GM12878 (cell line): ENCODE measurements around the gene TIMM50. TPM values are rescaled to one million over a fixed set of nuclear protein-coding genes. Genes with fewer than 3 reads are reported as not detected.
A peak's percentile ranks its signal among the peaks of the same experiment; 100 is the strongest.

Experiments used
- BCL11A ChIP-seq: IDR thresholded peaks from 2 replicates; pipeline ENCODE4 v1.6.1; 2011; ENCODE audit warnings: low read depth, low read length
- FOXM1 ChIP-seq: IDR thresholded peaks from 2 replicates; pipeline ENCODE4 v1.6.1; 2012; ENCODE audit warnings: low read depth, mild to moderate bottlenecking, inconsistent platforms, low read length, moderate library complexity
- HDGF ChIP-seq: fragments of 450-650 bp; IDR thresholded peaks from 2 replicates; pipeline ENCODE4 v1.6.1; 2016; ENCODE audit warnings: antibody characterized with exemption
- IKZF1 ChIP-seq: fragments of 450-650 bp; conservative IDR thresholded peaks from 2 replicates; pipeline ENCODE4 v1.6.1; 2017; ENCODE audit warnings: antibody characterized with exemption, mild to moderate bottlenecking
- MXI1 ChIP-seq: fragments of 150-350 bp; IDR thresholded peaks from 2 replicates; pipeline ENCODE4 v1.6.1; 2011; ENCODE audit warnings: low read depth, mild to moderate bottlenecking, inconsistent platforms, low read length, improper control_type of control experiment
- MYB ChIP-seq: fragments of 150-350 bp; IDR thresholded peaks from 2 replicates; pipeline ENCODE4 v1.6.1; 2014; ENCODE audit warnings: mild to moderate bottlenecking, low read depth, low read length, borderline replicate concordance
- NFIC ChIP-seq: IDR thresholded peaks from 2 replicates; pipeline ENCODE4 v1.6.1; 2012; ENCODE audit warnings: low read depth, mild to moderate bottlenecking, inconsistent platforms, low read length, moderate library complexity
- NFXL1 ChIP-seq: fragments of 450-650 bp; IDR thresholded peaks from 2 replicates; pipeline ENCODE4 v1.6.1; 2017; ENCODE audit warnings: antibody characterized with exemption, mild to moderate bottlenecking, borderline replicate concordance
- NFYA ChIP-seq: IDR thresholded peaks from 2 replicates; pipeline ENCODE4 v1.6.1; 2011; ENCODE audit warnings: low read depth, mild to moderate bottlenecking, low read length, improper control_type of control experiment, borderline replicate concordance
- NR2C1 ChIP-seq: fragments of 450-650 bp; IDR thresholded peaks from 2 replicates; pipeline ENCODE4 v1.6.1; 2017; ENCODE audit warnings: antibody characterized with exemption, mild to moderate bottlenecking, moderate library complexity
- RAD21 ChIP-seq: IDR thresholded peaks from 2 replicates; pipeline ENCODE4 v1.6.1; 2011; ENCODE audit warnings: mild to moderate bottlenecking, low read depth, low read length, moderate library complexity; ENCODE audit not compliant: insufficient read depth
- SREBF2 ChIP-seq: IDR thresholded peaks from 2 replicates; pipeline ENCODE4 v1.6.1; 2012; ENCODE audit warnings: mild to moderate bottlenecking, low read length
- STAT1 ChIP-seq: fragments of 450-650 bp; conservative IDR thresholded peaks from 2 replicates; pipeline ENCODE4 v1.6.1; 2014; ENCODE audit warnings: antibody characterized with exemption, mild to moderate bottlenecking
- STAT3 ChIP-seq: IDR thresholded peaks from 2 replicates; pipeline ENCODE4 v1.6.1; 2011; ENCODE audit warnings: low read depth, low read length, improper control_type of control experiment
- TAF1 ChIP-seq: IDR thresholded peaks from 2 replicates; pipeline ENCODE4 v1.6.1; 2011; ENCODE audit warnings: mild to moderate bottlenecking, low read depth, low read length, borderline replicate concordance
- ZNF24 ChIP-seq: fragments of 450-650 bp; IDR thresholded peaks from 2 replicates; pipeline ENCODE4 v1.6.1; 2017; ENCODE audit warnings: antibody characterized with exemption, mild to moderate bottlenecking
- ZZZ3 ChIP-seq: IDR thresholded peaks from 2 replicates; pipeline ENCODE4 v1.6.1; 2011; ENCODE audit warnings: low read depth; ENCODE audit not compliant: control insufficient read depth, insufficient read length
- polyA plus RNA-seq, 11 experiments: library from polyadenylated mRNA; depleted of rRNA in 4 of 11; unstranded in 6 of 11; stranded (reverse) in 5 of 11; fragments of >200 nt; fragmentation: Nextera tagmentation in 4 of 11; fragmentation: Illumina TruSeq in 1 of 11; extraction: Ambion mirVana in 4 of 11; extraction: Trizol in 1 of 11; gene quantifications; 1 replicate in 1 of 11; 2 replicates in 10 of 11; pipeline versions ENCODE4 v1.2.1 to v1.2.3, GENCODE V29; 2011 to 2016; ENCODE audit warnings: inconsistent platforms in 2 of 11, missing spikeins in 2 of 11, low read depth in 1 of 11
- total RNA-seq, 4 experiments: library from RNA; depleted of rRNA in 3 of 4; stranded (reverse); fragments of >200 nt in 3 of 4; fragmentation: Illumina TruSeq in 1 of 4; extraction: Trizol in 1 of 4; gene quantifications; 2 replicates each; pipeline versions ENCODE4 v1.2.1 to v1.2.3, GENCODE V29; 2013 to 2021
- TF ChIP-seq, protein P1 (sequence below): IDR thresholded peaks from 2 replicates; pipeline ENCODE4 v1.6.1; 2012; ENCODE audit warnings: mild to moderate bottlenecking, low read depth, low read length
- TF ChIP-seq, protein P2 (sequence below): IDR thresholded peaks from 2 replicates; pipeline ENCODE4 v1.6.1; 2011; ENCODE audit warnings: low read depth, low read length, improper control_type of control experiment, borderline replicate concordance
- TF ChIP-seq, protein P3 (sequence below): fragments of 450-650 bp; conservative IDR thresholded peaks from 2 replicates; pipeline ENCODE4 v1.6.1; 2017; ENCODE audit warnings: mild to moderate bottlenecking, moderate library complexity
- TF ChIP-seq, protein P4 (sequence below): fragments of 450-650 bp; formaldehyde crosslinking; IDR thresholded peaks from 2 replicates; pipeline ENCODE4 v1.5.0; 2022; ENCODE audit warnings: mild to moderate bottlenecking, missing genetic modification characterization

The TIMM50 gene
- total and polyA plus RNA-seq, 10 of the 15 experiments (the other 5 are each of a cell fraction or from before 2014, with no cell fraction given) = 15.6 to 146 (median 101) TPM

DNA sequence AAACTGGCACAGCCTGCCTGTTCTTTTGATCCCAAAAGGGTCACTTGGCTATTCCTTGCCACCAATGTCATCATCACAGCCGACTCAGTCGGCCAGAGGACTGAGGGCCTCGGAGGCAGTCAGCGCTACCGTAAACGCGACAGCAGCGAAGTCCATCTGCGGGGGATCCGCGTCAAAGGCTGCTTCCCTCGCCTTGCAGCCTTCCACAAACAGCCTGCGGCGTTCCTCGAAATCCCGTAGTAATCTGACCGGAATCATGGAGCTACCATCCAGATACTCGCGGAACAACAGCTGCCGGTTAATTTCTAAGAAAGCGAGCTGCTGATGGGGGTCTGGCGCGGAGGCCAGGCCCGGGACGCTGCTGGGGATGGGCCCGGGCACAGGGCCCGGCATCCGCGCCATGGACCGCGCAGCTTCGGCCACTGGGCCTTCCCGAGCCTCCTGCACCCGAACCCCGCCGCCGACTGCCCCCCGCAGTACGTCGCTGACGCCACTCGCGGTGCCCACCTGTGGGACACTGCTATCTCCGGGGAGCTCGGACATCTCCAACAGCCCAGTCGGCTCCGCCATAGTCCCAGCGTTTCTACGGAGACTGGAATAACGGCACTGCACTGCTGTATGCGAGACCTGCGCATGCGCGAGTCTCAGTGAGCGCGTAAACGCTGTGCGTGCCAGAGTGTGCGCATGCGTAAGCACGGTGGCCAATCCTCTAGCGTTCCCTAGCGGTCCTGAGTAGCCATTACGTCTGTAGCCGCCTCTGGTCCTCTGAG is 51.8 kb downstream of the TIMM50 start, which contains the start of gene EID2B (continued):
- TF ChIP-seq ZZZ3 (no peak), MXI1 (no peak; the same call in 1 of the 2 replicates), NFXL1 (no peak), NR2C1 (no peak), NFIC (no peak), TAF1 (no peak), MYB (no peak), HDGF (no peak), STAT1 (0 out of 2 replicates have a peak, but pooled peaks have one; percentile 33), IKZF1 (peak; percentile 100), FOXM1 (no peak), SREBF2 (no peak), RAD21 (peak; percentile 88), BCL11A (no peak), STAT3 (no peak), ZNF24 (no peak), NFYA (no peak)
- TF ChIP-seq, protein P1, sequence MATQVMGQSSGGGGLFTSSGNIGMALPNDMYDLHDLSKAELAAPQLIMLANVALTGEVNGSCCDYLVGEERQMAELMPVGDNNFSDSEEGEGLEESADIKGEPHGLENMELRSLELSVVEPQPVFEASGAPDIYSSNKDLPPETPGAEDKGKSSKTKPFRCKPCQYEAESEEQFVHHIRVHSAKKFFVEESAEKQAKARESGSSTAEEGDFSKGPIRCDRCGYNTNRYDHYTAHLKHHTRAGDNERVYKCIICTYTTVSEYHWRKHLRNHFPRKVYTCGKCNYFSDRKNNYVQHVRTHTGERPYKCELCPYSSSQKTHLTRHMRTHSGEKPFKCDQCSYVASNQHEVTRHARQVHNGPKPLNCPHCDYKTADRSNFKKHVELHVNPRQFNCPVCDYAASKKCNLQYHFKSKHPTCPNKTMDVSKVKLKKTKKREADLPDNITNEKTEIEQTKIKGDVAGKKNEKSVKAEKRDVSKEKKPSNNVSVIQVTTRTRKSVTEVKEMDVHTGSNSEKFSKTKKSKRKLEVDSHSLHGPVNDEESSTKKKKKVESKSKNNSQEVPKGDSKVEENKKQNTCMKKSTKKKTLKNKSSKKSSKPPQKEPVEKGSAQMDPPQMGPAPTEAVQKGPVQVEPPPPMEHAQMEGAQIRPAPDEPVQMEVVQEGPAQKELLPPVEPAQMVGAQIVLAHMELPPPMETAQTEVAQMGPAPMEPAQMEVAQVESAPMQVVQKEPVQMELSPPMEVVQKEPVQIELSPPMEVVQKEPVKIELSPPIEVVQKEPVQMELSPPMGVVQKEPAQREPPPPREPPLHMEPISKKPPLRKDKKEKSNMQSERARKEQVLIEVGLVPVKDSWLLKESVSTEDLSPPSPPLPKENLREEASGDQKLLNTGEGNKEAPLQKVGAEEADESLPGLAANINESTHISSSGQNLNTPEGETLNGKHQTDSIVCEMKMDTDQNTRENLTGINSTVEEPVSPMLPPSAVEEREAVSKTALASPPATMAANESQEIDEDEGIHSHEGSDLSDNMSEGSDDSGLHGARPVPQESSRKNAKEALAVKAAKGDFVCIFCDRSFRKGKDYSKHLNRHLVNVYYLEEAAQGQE = no peak
- TF ChIP-seq, protein P2, sequence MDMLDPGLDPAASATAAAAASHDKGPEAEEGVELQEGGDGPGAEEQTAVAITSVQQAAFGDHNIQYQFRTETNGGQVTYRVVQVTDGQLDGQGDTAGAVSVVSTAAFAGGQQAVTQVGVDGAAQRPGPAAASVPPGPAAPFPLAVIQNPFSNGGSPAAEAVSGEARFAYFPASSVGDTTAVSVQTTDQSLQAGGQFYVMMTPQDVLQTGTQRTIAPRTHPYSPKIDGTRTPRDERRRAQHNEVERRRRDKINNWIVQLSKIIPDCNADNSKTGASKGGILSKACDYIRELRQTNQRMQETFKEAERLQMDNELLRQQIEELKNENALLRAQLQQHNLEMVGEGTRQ = no peak
- TF ChIP-seq, protein P3, sequence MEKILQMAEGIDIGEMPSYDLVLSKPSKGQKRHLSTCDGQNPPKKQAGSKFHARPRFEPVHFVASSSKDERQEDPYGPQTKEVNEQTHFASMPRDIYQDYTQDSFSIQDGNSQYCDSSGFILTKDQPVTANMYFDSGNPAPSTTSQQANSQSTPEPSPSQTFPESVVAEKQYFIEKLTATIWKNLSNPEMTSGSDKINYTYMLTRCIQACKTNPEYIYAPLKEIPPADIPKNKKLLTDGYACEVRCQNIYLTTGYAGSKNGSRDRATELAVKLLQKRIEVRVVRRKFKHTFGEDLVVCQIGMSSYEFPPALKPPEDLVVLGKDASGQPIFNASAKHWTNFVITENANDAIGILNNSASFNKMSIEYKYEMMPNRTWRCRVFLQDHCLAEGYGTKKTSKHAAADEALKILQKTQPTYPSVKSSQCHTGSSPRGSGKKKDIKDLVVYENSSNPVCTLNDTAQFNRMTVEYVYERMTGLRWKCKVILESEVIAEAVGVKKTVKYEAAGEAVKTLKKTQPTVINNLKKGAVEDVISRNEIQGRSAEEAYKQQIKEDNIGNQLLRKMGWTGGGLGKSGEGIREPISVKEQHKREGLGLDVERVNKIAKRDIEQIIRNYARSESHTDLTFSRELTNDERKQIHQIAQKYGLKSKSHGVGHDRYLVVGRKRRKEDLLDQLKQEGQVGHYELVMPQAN = peak; percentile 92
- TF ChIP-seq, protein P4, sequence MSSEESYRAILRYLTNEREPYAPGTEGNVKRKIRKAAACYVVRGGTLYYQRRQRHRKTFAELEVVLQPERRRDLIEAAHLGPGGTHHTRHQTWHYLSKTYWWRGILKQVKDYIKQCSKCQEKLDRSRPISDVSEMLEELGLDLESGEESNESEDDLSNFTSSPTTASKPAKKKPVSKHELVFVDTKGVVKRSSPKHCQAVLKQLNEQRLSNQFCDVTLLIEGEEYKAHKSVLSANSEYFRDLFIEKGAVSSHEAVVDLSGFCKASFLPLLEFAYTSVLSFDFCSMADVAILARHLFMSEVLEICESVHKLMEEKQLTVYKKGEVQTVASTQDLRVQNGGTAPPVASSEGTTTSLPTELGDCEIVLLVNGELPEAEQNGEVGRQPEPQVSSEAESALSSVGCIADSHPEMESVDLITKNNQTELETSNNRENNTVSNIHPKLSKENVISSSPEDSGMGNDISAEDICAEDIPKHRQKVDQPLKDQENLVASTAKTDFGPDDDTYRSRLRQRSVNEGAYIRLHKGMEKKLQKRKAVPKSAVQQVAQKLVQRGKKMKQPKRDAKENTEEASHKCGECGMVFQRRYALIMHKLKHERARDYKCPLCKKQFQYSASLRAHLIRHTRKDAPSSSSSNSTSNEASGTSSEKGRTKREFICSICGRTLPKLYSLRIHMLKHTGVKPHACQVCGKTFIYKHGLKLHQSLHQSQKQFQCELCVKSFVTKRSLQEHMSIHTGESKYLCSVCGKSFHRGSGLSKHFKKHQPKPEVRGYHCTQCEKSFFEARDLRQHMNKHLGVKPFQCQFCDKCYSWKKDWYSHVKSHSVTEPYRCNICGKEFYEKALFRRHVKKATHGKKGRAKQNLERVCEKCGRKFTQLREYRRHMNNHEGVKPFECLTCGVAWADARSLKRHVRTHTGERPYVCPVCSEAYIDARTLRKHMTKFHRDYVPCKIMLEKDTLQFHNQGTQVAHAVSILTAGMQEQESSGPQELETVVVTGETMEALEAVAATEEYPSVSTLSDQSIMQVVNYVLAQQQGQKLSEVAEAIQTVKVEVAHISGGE = no peak
